K562 (cell line): ENCODE data around the gene COL9A3. TPM values are rescaled to one million over a fixed set of nuclear protein-coding genes. Genes with fewer than 3 reads are reported as not detected.
A peak's percentile ranks its signal among the peaks of the same experiment; 100 is the strongest.

ENCODE experiments used
- ATAC-seq: fragments of 200-7000 bp; cut with Tn5 transposase; 3 replicates; pipeline ENCODE4 v1.9.1; 2020; ENCODE audit warnings: moderate library complexity
- BruUV-seq: library from RNA; stranded (reverse); fragments of 400-500 nt; replicated peaks from 2 replicates; lab custom pipeline; 2021; lab: Mats Ljungman, UMichigan
- CTCF ChIA-PET: fragments of 300-600 bp; formaldehyde crosslinking; extraction: SDS; loops from one replicate; lab custom pipeline; 2021; ENCODE audit warnings: low intra/inter-chr PET ratio; lab: Yijun Ruan, JAX
- POLR2A ChIA-PET: fragments of 300-600, 350-650 bp; sonication (Branson Sonifier 250); formaldehyde crosslinking; extraction: SDS; loops from one replicate; lab custom pipeline; 2021; ENCODE audit warnings: antibody characterized with exemption, inconsistent platforms; lab: Yijun Ruan, JAX
- DNase-seq, 4 experiments: peaks; one replicate each; pipeline versions ENCODE4 v3.0.0 to v3.0.0-alpha.2; 2011 to 2018; ENCODE audit warnings: low spot score in 3 of 4, mixed read lengths in 3 of 4; ENCODE audit errors: extremely low read depth in 1 of 4
- FAIRE-seq: peaks from 2 replicates; lab custom pipeline; 2011; peaks lifted over from hg19 to GRCh38; lab: Jason Lieb, UNC
- H2AFZ ChIP-seq: 2 replicates; pipeline ENCODE4 v1.6.0; 2011; ENCODE audit warnings: low read depth, low read length, control low read depth, inconsistent platforms
- H3K27ac ChIP-seq: fragments of 200-600 bp; 3 replicates; pipeline ENCODE4 v1.8.0; 2011; ENCODE audit warnings: low read depth, mild to moderate bottlenecking, control low read depth, inconsistent platforms, low read length, moderate library complexity, mixed read lengths; ENCODE audit errors: extremely low read depth
- H3K27me3 ChIP-seq, 2 experiments: fragments of 300-600 bp in 1 of 2; 2 replicates in 1 of 2; 3 replicates in 1 of 2; pipeline versions ENCODE4 v1.6.0 to v1.8.0; 2011; ENCODE audit warnings: inconsistent platforms in 2 of 2, low read length in 2 of 2, mild to moderate bottlenecking in 1 of 2, mixed read lengths in 1 of 2, moderate library complexity in 1 of 2; ENCODE audit not compliant: control insufficient read depth in 2 of 2, insufficient read depth in 2 of 2
- H3K36me3 ChIP-seq: fragments of 300-600 bp; 3 replicates; pipeline ENCODE4 v1.8.0; 2011; ENCODE audit warnings: mild to moderate bottlenecking, low read length, inconsistent platforms; ENCODE audit not compliant: control insufficient read depth, insufficient read depth
- H3K4me1 ChIP-seq, 2 experiments: fragments of 200-600 bp in 1 of 2; replicated peaks in 1 of 2; 2 replicates in 1 of 2; 3 replicates in 1 of 2; pipeline versions ENCODE4 v1.5.1 to v1.8.0; 2011; ENCODE audit warnings: inconsistent platforms in 2 of 2, low read length in 2 of 2, mild to moderate bottlenecking in 1 of 2, mixed read lengths in 1 of 2, moderate library complexity in 1 of 2; ENCODE audit not compliant: control insufficient read depth in 2 of 2, insufficient read depth in 2 of 2
- H3K4me2 ChIP-seq: 2 replicates; pipeline ENCODE4 v1.6.1; 2011; ENCODE audit warnings: low read length, control low read depth, inconsistent platforms, mixed read lengths; ENCODE audit not compliant: insufficient read depth
- H3K4me3 ChIP-seq: fragments of 200-600 bp; sonication (generic), shearing (Covaris generic); 2 replicates; pipeline ENCODE4 v1.5.1; 2016; ENCODE audit warnings: control low read depth, inconsistent platforms
- H3K79me2 ChIP-seq: fragments of 200-600 bp; 3 replicates; pipeline ENCODE4 v1.8.0; 2011; ENCODE audit warnings: low read length, inconsistent platforms; ENCODE audit not compliant: control insufficient read depth, insufficient read depth
- H3K9ac ChIP-seq, 2 experiments: 2 replicates each; pipeline versions ENCODE4 v1.6.0 to v1.6.1; 2011; ENCODE audit warnings: low read depth in 2 of 2, low read length in 2 of 2, control low read depth in 1 of 2, inconsistent platforms in 1 of 2, mild to moderate bottlenecking in 1 of 2, mixed read lengths in 1 of 2; ENCODE audit not compliant: insufficient read depth in 1 of 2
- H3K9me1 ChIP-seq: one replicate; pipeline ENCODE4 v1.6.0; 2011; ENCODE audit warnings: inconsistent platforms, mild to moderate bottlenecking, low read length, moderate library complexity; ENCODE audit not compliant: control insufficient read depth, insufficient read depth
- H3K9me3 ChIP-seq: replicated peaks from 2 replicates; pipeline ENCODE4 v1.5.1; 2011; ENCODE audit warnings: low read depth, low read length, inconsistent platforms; ENCODE audit not compliant: control insufficient read depth, insufficient read depth
- H4K20me1 ChIP-seq: replicated peaks from 2 replicates; pipeline ENCODE4 v1.6.1; 2011; ENCODE audit warnings: low read length, inconsistent platforms, mixed read lengths; ENCODE audit not compliant: control insufficient read depth, insufficient read depth
- ILK ChIP-seq: fragments of 450-650 bp; IDR thresholded peaks from 2 replicates; pipeline ENCODE4 v1.6.1; 2016; ENCODE audit warnings: missing genetic modification characterization, low read depth, mild to moderate bottlenecking, missing compliant biosample characterization, moderate library complexity, borderline replicate concordance
- POLR2G ChIP-seq: fragments of 200-400 bp; formaldehyde crosslinking; IDR thresholded peaks from 2 replicates; pipeline ENCODE4 v1.6.1; 2017; ENCODE audit warnings: low read depth, mild to moderate bottlenecking, antibody characterized with exemption, low read length, moderate library complexity
- POLR3A ChIP-seq: IDR thresholded peaks from 2 replicates; pipeline ENCODE4 v1.6.1; 2011; ENCODE audit warnings: borderline replicate concordance, mild to moderate bottlenecking, moderate library complexity; ENCODE audit not compliant: insufficient read length, insufficient read depth; ENCODE audit errors: extremely low read depth
- PRPF4 ChIP-seq: fragments of 200-400 bp; formaldehyde crosslinking; IDR thresholded peaks from one replicate; pipeline ENCODE4 v1.6.1; 2017; ENCODE audit warnings: low read length, low read depth, mild to moderate bottlenecking; ENCODE audit not compliant: insufficient read depth, poor library complexity, severe bottlenecking
- SMAD1 ChIP-seq: fragments of 150-350 bp; IDR thresholded peaks from 2 replicates; pipeline ENCODE4 v1.6.1; 2014; ENCODE audit warnings: low read length, low read depth; ENCODE audit not compliant: partially characterized antibody
- THAP12 ChIP-seq: fragments of 250-450 bp; sonication (Bioruptor Pico); IDR thresholded peaks from 2 replicates; pipeline ENCODE4 v1.9.0; 2021; ENCODE audit warnings: mild to moderate bottlenecking, inconsistent platforms
- ZNF133 ChIP-seq: fragments of 250-450 bp; sonication (Bioruptor Pico); IDR thresholded peaks from 2 replicates; pipeline ENCODE4 v1.4.0; 2020; ENCODE audit warnings: mild to moderate bottlenecking
- ZNF655 ChIP-seq: fragments of 250-450 bp; sonication (Bioruptor Pico); IDR thresholded peaks from 2 replicates; pipeline ENCODE4 v1.5.0; 2021
- WGBS: fragments of 100-300 bp; shearing (Covaris generic); methylation state at CpG from one replicate; pipeline ENCODE4 v1.1.6; 2016; ENCODE audit warnings: low coverage, mixed read lengths; ENCODE audit not compliant: insufficient coverage; ENCODE audit errors: missing lambda C conversion rate; 5-methylcytosine and 5-hydroxymethylcytosine counted together
- in situ Hi-C: fragments of 300-500 bp; cut with MboI; formaldehyde crosslinking; loops from 4 replicates; pipeline ENCODE4 v1.15.0; 2018; ENCODE audit warnings: inconsistent platforms, mixed read lengths
- intact Hi-C: fragments of 100-400 bp; cut with micrococcal nuclease; formaldehyde crosslinking; loops from 2 replicates; pipeline ENCODE4 v1.14.2; 2022
- polyA plus RNA-seq, 8 experiments: library from polyadenylated mRNA; depleted of rRNA in 4 of 8; stranded (reverse) in 5 of 8; unstranded in 3 of 8; fragments of >200 nt; fragmentation: Nextera tagmentation in 2 of 8; fragmentation: Illumina TruSeq in 1 of 8; extraction: Ambion mirVana in 2 of 8; extraction: Trizol in 1 of 8; gene quantifications; 2 replicates each; pipeline versions ENCODE4 v1.2.1 to v1.2.3, GENCODE V29; 2011 to 2014; ENCODE audit warnings: inconsistent platforms in 1 of 8, missing spikeins in 1 of 8
- total RNA-seq, 7 experiments: library from RNA; depleted of rRNA in 6 of 7; stranded (reverse); fragments of >200 nt in 6 of 7; fragmentation: Illumina TruSeq in 2 of 7; extraction: Trizol in 2 of 7; gene quantifications; 2 replicates each; pipeline versions ENCODE4 v1.2.1 to v1.2.3, GENCODE V29; 2011 to 2021; ENCODE audit warnings: low replicate concordance in 1 of 7

COL9A3 gene
- total and polyA plus RNA-seq, 9 of the 15 experiments (the other 6 are each of a cell fraction or from before 2014, with no cell fraction given), result 0.14 to 3.6 (median 0.88) TPM; not detected in 1

GRCh38 chr20:62887860-62888239 is 71.0 kb downstream of the COL9A3 start:
- FAIRE-seq (no peak), ATAC-seq (no peak), DNase-seq (no peak)
- BruUV-seq, result no TSS peak
- 78% methylated on average over 6 of the region's 7 CpGs for WGBS
- H3K9me1 ChIP-seq, result peaks cover 4% of the 10 kb centered on the region
- H3K9ac ChIP-seq, result peak overlapping the region in 1 of 2 experiments; percentile 36; a peak in 2 of 4 replicates
- no peak overlapping the region for H3K4me2 ChIP-seq
- H3K36me3 ChIP-seq, result peaks cover 71% of the 10 kb centered on the region
- in situ Hi-C loops (no loop called here), intact Hi-C loops (no loop called here)
- H2AFZ ChIP-seq, result no peak overlapping the region
- no peaks in the 10 kb centered on the region for H3K79me2 ChIP-seq
- H3K4me1 ChIP-seq, result peaks cover 0 to 14% of the 10 kb centered on the region in 2 experiments; a peak in 2 of 5 replicates
- no peaks in the 10 kb centered on the region for H3K9me3 ChIP-seq
- ChIA-PET CTCF (no interaction called here), POLR2A (interaction anchor here (0.7 to 3.1 kb wide), 4 partner anchors 10 to 74 kb away, joined by 3 to 16 read pairs (median 4); no protein-coding TSS in a partner anchor)
- H3K27ac ChIP-seq, result no peak overlapping the region
- H4K20me1 ChIP-seq, result no peaks in the 10 kb centered on the region
- H3K4me3 ChIP-seq, result no peak overlapping the region
- no peaks in the 10 kb centered on the region for H3K27me3 ChIP-seq
- no peak for TF ChIP-seq ILK
- no peak for TF ChIP-seq PRPF4
- TF ChIP-seq POLR3A, result no peak
- TF ChIP-seq POLR2G, result peak; percentile 36
- TF ChIP-seq, all 486 proteins: peak for 1

GRCh38 chr20:62888406-62888805 is 71.6 kb downstream of the COL9A3 start:
- TF ChIP-seq POLR2G (peak; percentile 15; the same call in 1 of the 2 replicates), THAP12 (CRISPR knock-in tag) (no peak), SMAD1 (no peak), ZNF655 (CRISPR knock-in tag) (no peak), ZNF133 (CRISPR knock-in tag) (no peak)
- TF ChIP-seq, all 486 proteins: peak for 1
- Histone ChIP-seq H3K27me3 (no peaks in the 10 kb centered on the region), H3K27ac (no peak overlapping the region), H3K79me2 (no peaks in the 10 kb centered on the region), H4K20me1 (no peaks in the 10 kb centered on the region), H3K4me2 (no peak overlapping the region), H2AFZ (no peak overlapping the region), H3K9me3 (no peaks in the 10 kb centered on the region), H3K36me3 (peaks cover 77% of the 10 kb centered on the region), H3K9me1 (peaks cover 4% of the 10 kb centered on the region), H3K4me3 (no peak overlapping the region), H3K4me1 (peaks cover 0 to 14% of the 10 kb centered on the region in 2 experiments; a peak in 2 of 5 replicates), H3K9ac (no peak overlapping the region)
- no peak for ATAC-seq
- BruUV-seq, result no TSS peak
- no peak for DNase-seq
- CTCF ChIA-PET, result no interaction called here
- in situ Hi-C loops (no loop called here), intact Hi-C loops (no loop called here)
- WGBS, result 95% methylated on average over 16 of the region's 16 CpGs
- POLR2A ChIA-PET, result interaction anchor here (0.6 to 3.1 kb wide), 5 partner anchors 9 to 20 kb away, joined by 3 to 16 read pairs (median 3); no protein-coding TSS in a partner anchor
- no peak for FAIRE-seq
